ENCODE measurements around the gene PRSS36.

DNA sequence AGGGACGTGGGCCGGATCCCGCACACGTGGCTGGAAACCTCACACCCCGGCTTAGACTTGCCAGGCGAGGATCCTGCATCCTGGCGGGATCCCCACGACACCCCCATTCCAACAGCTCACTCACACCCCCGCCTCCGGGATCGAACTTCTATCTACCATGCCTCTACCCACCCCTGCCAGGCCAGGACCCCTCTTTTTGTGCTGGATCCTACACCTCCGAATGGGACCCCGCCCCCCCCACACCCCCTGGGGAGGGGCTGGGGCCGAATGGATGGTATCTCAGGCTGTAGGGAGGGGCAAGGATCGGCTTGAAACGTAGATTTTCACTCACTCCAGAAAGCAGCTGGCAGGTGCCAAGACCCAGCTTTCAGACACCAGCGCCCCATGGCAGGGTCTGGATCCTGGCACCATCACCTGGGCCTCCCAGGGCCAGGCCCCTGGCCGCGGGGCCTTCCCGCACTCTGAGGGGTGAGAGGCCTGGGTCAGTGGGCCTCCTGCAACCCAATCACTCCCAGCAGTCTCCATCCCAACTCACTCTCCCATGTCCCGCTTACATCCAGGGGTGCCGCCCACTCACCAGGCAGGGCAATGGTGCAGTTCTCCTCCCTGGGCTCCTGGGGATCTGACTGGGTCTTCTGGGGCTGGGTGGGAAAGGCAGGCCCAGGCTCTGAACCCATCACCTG is 6.7 kb downstream of the PRSS36 start:
- no peak for TF ChIP-seq POLR2A (IDR thresholded peaks at IDR 0.05)
- TF ChIP-seq, protein P1, sequence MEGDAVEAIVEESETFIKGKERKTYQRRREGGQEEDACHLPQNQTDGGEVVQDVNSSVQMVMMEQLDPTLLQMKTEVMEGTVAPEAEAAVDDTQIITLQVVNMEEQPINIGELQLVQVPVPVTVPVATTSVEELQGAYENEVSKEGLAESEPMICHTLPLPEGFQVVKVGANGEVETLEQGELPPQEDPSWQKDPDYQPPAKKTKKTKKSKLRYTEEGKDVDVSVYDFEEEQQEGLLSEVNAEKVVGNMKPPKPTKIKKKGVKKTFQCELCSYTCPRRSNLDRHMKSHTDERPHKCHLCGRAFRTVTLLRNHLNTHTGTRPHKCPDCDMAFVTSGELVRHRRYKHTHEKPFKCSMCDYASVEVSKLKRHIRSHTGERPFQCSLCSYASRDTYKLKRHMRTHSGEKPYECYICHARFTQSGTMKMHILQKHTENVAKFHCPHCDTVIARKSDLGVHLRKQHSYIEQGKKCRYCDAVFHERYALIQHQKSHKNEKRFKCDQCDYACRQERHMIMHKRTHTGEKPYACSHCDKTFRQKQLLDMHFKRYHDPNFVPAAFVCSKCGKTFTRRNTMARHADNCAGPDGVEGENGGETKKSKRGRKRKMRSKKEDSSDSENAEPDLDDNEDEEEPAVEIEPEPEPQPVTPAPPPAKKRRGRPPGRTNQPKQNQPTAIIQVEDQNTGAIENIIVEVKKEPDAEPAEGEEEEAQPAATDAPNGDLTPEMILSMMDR (IDR thresholded peaks at IDR 0.05), result no peak
- no peak for TF ChIP-seq EP300 (IDR thresholded peaks at IDR 0.05)
